Activated CD4-positive, CD25-positive, alpha-beta regulatory T cell treated with anti-CD3 and anti-CD28 coated beads, Interleukin-2, amount 50 U/mL, for 24 hours (primary cell): ENCODE results near the gene OR7A5.
"Not testable (repeated sequence)": the region's sequence is repeated elsewhere in the genome, so short reads cannot be mapped to it uniquely, and the experiment has no call there.

Experiments
- ATAC-seq, 2 donors: fragments of 150-1000 bp; cut with Tn5 transposase; one replicate each; pipeline ENCODE4 v1.10.0; 2021; ENCODE audit warnings: mild to moderate bottlenecking in 1 of 2, moderate library complexity in 1 of 2

The OR7A5 gene

GRCh38 chr19:14784730-14785101 lies 50.3 kb downstream of the OR7A5 start:
- ATAC-seq, result peak; percentile 30 to 35

GRCh38 chr19:14783410-14783998 lies 51.5 kb downstream of the OR7A5 start:
- not testable (repeated sequence) for ATAC-seq

GRCh38 chr19:14782626-14783409 lies 52.2 kb downstream of the OR7A5 start:
- no peak for ATAC-seq

GRCh38 chr19:14781713-14782536 lies 53.1 kb downstream of the OR7A5 start:
- not testable (repeated sequence) for ATAC-seq

GRCh38 chr19:14780622-14781225 lies 54.3 kb downstream of the OR7A5 start:
- not testable (repeated sequence) for ATAC-seq

- ATAC-seq, result no peak
Observed at GRCh38 chr19:14779151-14779550, 55.8 kb downstream of the OR7A5 start.

GRCh38 chr19:14778110-14778845 lies 56.7 kb downstream of the OR7A5 start, which contains the start of gene ADGRE2:
TSS of gene ADGRE2 (minus strand) at chr19:14778560. CDS start at chr19:14776756, 1,804 bp downstream.
- ATAC-seq, result not testable (repeated sequence)

GRCh38 chr19:14777645-14778044 lies 57.3 kb downstream of the OR7A5 start:
- ATAC-seq, result not testable (repeated sequence)
